ENCODE data around the gene EFNA4. TPM values are rescaled to one million over a fixed set of nuclear protein-coding genes. Genes with fewer than 3 reads are reported as not detected.

The EFNA4 gene
- total and polyA plus RNA-seq, 9 of the 15 experiments (the other 6 are each of a cell fraction or from before 2014, with no cell fraction given), result 0.68 to 7.4 (median 6.1) TPM

DNA sequence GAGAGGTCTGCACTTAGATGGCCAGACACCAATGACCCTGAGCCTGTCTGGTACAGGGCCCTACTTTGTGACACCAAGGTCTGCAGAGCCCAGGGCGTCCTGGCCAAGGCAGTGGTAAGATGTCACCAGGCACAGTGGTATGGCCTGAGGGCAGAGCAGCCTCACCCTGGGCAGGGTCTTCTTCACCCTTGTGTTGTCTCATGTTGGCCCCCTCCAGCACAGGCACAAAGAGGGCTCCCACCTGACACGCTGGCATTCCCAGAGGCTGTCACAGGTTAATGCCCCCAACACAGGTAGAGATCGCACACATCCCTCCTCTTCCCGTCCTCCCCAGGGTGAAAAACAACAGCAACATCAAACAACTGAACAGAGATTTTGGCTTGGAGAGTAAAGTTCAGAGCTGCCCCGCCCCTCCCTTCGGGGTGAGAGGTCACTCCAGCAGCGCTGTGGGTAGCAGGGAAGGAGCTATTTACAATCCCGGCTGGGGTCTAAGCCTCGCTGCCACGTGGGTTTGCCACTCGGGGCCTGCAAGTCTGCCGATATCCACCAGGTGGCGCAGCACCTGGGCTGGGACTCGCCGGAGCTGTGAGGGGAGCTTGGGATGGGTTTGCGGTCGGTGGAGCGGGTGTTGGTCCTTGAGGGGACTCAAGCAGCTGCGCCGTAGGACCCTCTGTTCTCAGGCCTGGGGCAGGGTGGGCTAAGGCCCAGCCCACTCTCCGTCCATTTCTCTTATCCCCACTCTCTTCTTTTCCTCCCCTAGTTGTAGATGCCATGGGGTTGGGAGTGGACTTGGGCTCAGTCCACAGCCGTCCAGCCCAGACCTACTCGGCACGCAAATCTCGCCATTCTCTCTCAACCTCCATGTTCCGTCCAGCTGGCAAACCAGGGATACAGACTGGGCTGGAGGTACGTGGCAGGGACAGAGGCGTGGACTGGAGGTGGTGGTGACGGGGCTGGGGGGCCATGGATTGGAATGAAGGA is 27.8 kb downstream of the EFNA4 start (continued):
- TF ChIP-seq, protein P1, sequence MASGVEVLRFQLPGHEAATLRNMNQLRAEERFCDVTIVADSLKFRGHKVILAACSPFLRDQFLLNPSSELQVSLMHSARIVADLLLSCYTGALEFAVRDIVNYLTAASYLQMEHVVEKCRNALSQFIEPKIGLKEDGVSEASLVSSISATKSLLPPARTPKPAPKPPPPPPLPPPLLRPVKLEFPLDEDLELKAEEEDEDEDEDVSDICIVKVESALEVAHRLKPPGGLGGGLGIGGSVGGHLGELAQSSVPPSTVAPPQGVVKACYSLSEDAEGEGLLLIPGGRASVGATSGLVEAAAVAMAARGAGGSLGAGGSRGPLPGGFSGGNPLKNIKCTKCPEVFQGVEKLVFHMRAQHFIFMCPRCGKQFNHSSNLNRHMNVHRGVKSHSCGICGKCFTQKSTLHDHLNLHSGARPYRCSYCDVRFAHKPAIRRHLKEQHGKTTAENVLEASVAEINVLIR (CRISPR knock-in tag; IDR thresholded peaks at IDR 0.05), result no peak
- TF ChIP-seq KDM4B (IDR thresholded peaks at IDR 0.05; ENCODE audit: borderline replicate concordance in 2 of 2, low read depth in 1 of 2) (0 out of 4 replicates have a peak, but pooled peaks of 1 of the 2 experiments have one; percentile 69), PHB (CRISPR knock-in tag; IDR thresholded peaks at IDR 0.05) (no peak), MEF2D (tag; conservative IDR thresholded peaks at IDR 0.05; ENCODE audit: low read depth) (no peak), RAD51 (IDR thresholded peaks at IDR 0.05; ENCODE audit: borderline replicate concordance, low read depth) (peak; percentile 49; the same call in 1 of the 2 replicates), NR1H2 (CRISPR knock-in tag; IDR thresholded peaks at IDR 0.05) (no peak), BCL6 (CRISPR knock-in tag; IDR thresholded peaks at IDR 0.05) (no peak), CEBPG (CRISPR knock-in tag; IDR thresholded peaks at IDR 0.05) (no peak), CEBPG (tag; conservative IDR thresholded peaks at IDR 0.05 in 1 of 2, IDR thresholded peaks at IDR 0.05 in 1 of 2) (no peak), REST (IDR thresholded peaks at IDR 0.05; ENCODE audit: borderline replicate concordance) (peak; percentile 79), REST (CRISPR knock-in tag; IDR thresholded peaks at IDR 0.05; ENCODE audit: low read depth) (no peak), KLF13 (tag; IDR thresholded peaks at IDR 0.05; ENCODE audit: borderline replicate concordance, low read depth) (no peak), KAT7 (CRISPR knock-in tag; IDR thresholded peaks at IDR 0.05; ENCODE audit: borderline replicate concordance) (peak; percentile 54; the same call in 1 of the 2 replicates), MEIS2 (IDR thresholded peaks at IDR 0.05; ENCODE audit: partially characterized antibody) (no peak), NR2C1 (IDR thresholded peaks at IDR 0.05) (peak; percentile 83), NR2C1 (tag; IDR thresholded peaks at IDR 0.05) (peak; percentile 71; the same call in 1 of the 2 replicates)

Data from K562 (cell line).